A673 (cell line): ENCODE data around the gene PLCD3.

Experiments
- EZH2 ChIP-seq: fragments of 200-600 bp; sonication (generic); IDR thresholded peaks from 2 replicates; pipeline ENCODE4 v1.6.1; 2017; ENCODE audit warnings: borderline replicate concordance, low read depth, mild to moderate bottlenecking, mixed read lengths, antibody characterized with exemption, low read length; ENCODE audit not compliant: poor library complexity, severe bottlenecking
- TF ChIP-seq, protein P1 (sequence below): fragments of 300-800, 200-600 bp; sonication (generic); conservative IDR thresholded peaks from 2 replicates; pipeline ENCODE4 v1.5.1; 2017; ENCODE audit warnings: low read depth, mild to moderate bottlenecking, antibody characterized with exemption, low read length, moderate library complexity, mixed read lengths

DNA sequence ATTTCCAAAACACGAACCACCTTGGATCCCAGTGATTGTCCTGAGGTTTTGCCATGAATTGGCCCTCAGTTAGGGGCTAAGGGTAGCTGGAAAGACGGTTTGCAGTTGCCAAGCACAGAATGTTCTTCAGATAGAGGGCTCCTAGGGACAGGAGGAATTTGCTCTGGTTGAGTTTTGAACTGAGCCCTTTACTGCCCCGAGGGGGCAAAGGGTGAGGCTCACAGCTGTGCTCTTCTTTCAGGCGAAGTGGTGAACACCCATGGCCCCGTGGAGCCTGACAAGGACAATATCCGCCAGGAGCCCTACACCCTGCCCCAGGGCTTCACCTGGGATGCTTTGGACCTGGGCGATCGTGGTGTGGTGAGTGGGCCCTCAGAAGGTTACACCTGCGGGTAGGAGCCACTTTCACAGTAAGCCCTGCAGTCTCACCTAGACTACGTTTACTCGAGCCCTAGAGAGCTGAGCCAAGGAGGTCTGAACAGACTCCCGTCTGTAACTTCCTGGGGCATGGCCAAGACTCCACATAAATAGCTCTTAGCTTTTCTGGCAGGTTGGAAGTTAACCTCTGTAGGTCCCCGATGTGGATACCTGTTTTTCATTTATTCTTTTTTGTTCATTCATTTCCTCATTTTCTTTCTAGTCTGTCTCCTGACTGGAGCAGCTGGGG, 38.7 kb downstream of the PLCD3 start:
- TF ChIP-seq, protein P1, sequence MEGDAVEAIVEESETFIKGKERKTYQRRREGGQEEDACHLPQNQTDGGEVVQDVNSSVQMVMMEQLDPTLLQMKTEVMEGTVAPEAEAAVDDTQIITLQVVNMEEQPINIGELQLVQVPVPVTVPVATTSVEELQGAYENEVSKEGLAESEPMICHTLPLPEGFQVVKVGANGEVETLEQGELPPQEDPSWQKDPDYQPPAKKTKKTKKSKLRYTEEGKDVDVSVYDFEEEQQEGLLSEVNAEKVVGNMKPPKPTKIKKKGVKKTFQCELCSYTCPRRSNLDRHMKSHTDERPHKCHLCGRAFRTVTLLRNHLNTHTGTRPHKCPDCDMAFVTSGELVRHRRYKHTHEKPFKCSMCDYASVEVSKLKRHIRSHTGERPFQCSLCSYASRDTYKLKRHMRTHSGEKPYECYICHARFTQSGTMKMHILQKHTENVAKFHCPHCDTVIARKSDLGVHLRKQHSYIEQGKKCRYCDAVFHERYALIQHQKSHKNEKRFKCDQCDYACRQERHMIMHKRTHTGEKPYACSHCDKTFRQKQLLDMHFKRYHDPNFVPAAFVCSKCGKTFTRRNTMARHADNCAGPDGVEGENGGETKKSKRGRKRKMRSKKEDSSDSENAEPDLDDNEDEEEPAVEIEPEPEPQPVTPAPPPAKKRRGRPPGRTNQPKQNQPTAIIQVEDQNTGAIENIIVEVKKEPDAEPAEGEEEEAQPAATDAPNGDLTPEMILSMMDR: no peak
- TF ChIP-seq EZH2: no peak
